WTC11 (cell line): ENCODE measurements around the gene SLC17A8.

Experiments
- E2F5 ChIP-seq: sonication (generic); formaldehyde crosslinking; IDR thresholded peaks from 2 replicates; pipeline ENCODE4 v1.8.1; 2022; ENCODE audit warnings: mild to moderate bottlenecking, moderate library complexity, missing genetic modification reagents
- ETV6 ChIP-seq: sonication (generic); formaldehyde crosslinking; IDR thresholded peaks from 2 replicates; pipeline ENCODE4 v1.8.1; 2022; ENCODE audit warnings: mild to moderate bottlenecking, missing genetic modification reagents
- FOXP1 ChIP-seq: sonication (generic); formaldehyde crosslinking; IDR thresholded peaks from 2 replicates; pipeline ENCODE4 v1.8.0; 2022; ENCODE audit warnings: missing genetic modification reagents, mild to moderate bottlenecking, moderate library complexity, borderline replicate concordance
- MAX ChIP-seq: sonication (generic); formaldehyde crosslinking; IDR thresholded peaks from 2 replicates; pipeline ENCODE4 v1.8.0; 2022; ENCODE audit warnings: mild to moderate bottlenecking, missing genetic modification reagents
- MXD4 ChIP-seq: fragments of 250-450 bp; sonication (Bioruptor Pico); IDR thresholded peaks from 2 replicates; pipeline ENCODE4 v1.8.0; 2021; ENCODE audit warnings: mild to moderate bottlenecking, moderate library complexity, borderline replicate concordance
- SMAD3 ChIP-seq: sonication (generic); formaldehyde crosslinking; IDR thresholded peaks from 2 replicates; pipeline ENCODE4 v1.8.0; 2022; ENCODE audit warnings: missing genetic modification reagents, mild to moderate bottlenecking, borderline replicate concordance
- TEAD4 ChIP-seq: sonication (generic); formaldehyde crosslinking; IDR thresholded peaks from 2 replicates; pipeline ENCODE4 v1.8.0; 2022; ENCODE audit warnings: mild to moderate bottlenecking, missing genetic modification reagents
- ZNF416 ChIP-seq: fragments of 250-450 bp; sonication (Bioruptor Pico); IDR thresholded peaks from 2 replicates; pipeline ENCODE4 v1.9.0; 2021; ENCODE audit warnings: mild to moderate bottlenecking, inconsistent platforms
- TF ChIP-seq, protein P1 (sequence below): fragments of 250-450 bp; sonication (Bioruptor Pico); conservative IDR thresholded peaks from 2 replicates; pipeline ENCODE4 v1.9.0; 2021; ENCODE audit warnings: mild to moderate bottlenecking
- TF ChIP-seq, protein P2 (sequence below): fragments of 200-600 bp; IDR thresholded peaks from 2 replicates; pipeline ENCODE4 v1.8.0; 2022; ENCODE audit warnings: antibody characterized with exemption
- TF ChIP-seq, protein P3 (sequence below): sonication (generic); formaldehyde crosslinking; IDR thresholded peaks from 2 replicates; pipeline ENCODE4 v1.8.1; 2023; ENCODE audit warnings: mild to moderate bottlenecking, missing genetic modification reagents, moderate library complexity
- TF ChIP-seq, protein P4 (sequence below): fragments of 250-450 bp; sonication (Bioruptor Pico); IDR thresholded peaks from 2 replicates; pipeline ENCODE4 v2.1.2; 2022; ENCODE audit warnings: mild to moderate bottlenecking, moderate library complexity

DNA sequence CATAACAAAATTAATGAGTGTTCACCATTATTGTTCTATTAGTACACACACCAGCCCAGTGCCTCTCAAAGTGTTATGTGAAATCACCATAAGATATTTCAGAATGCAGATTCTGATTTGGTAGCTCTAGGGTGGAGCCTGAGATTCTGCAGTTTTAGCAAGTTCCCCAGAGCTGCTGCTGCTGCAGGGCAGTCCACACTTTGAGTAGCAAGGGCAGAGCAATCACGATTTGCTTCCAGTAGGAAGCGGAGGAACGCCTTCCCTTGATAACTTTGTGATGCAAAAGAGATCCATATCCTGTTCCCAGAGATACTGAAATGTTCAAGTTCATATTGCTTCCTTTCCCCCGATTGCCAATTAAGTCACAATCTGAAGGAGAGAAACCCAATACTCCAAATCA lies 57.9 kb downstream of the SLC17A8 start:
- TF ChIP-seq, protein P1, sequence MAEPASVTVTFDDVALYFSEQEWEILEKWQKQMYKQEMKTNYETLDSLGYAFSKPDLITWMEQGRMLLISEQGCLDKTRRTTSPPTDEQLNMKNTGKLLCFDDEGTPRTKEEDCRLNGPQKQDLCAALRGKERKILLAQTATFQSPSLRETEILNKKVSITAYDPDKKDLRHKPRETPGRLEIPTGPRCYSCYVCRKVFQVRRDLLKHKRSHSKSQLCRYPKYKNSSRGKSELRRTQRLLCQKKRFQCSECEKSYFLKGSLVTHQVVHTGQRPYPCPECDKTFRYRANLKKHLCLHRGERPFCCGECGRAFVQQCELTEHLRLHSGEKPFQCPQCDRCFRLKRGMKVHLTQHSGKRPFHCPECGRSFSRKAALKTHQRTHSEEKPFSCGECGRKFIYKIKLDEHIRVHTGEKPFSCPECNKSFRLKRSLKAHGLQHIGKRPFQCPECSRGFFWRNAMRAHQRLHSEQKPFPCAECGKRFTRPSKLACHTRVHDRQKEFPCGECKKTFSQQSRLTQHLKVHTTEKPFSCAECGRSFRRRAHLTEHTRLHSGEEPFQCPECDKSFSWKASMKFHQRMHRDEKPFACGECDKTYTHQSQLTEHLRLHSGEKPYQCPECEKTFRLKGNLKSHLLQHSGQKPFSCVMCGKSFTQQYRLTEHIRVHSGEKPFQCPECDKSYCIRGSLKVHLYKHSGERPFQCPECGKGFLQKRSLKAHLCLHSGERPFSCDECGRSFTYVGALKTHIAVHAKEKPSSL, result no peak
- TF ChIP-seq E2F5 (CRISPR knock-in tag), result no peak
- TF ChIP-seq TEAD4 (CRISPR knock-in tag), result no peak
- no peak for TF ChIP-seq MAX
- TF ChIP-seq, protein P2, sequence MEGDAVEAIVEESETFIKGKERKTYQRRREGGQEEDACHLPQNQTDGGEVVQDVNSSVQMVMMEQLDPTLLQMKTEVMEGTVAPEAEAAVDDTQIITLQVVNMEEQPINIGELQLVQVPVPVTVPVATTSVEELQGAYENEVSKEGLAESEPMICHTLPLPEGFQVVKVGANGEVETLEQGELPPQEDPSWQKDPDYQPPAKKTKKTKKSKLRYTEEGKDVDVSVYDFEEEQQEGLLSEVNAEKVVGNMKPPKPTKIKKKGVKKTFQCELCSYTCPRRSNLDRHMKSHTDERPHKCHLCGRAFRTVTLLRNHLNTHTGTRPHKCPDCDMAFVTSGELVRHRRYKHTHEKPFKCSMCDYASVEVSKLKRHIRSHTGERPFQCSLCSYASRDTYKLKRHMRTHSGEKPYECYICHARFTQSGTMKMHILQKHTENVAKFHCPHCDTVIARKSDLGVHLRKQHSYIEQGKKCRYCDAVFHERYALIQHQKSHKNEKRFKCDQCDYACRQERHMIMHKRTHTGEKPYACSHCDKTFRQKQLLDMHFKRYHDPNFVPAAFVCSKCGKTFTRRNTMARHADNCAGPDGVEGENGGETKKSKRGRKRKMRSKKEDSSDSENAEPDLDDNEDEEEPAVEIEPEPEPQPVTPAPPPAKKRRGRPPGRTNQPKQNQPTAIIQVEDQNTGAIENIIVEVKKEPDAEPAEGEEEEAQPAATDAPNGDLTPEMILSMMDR, result no peak
- TF ChIP-seq SMAD3 (CRISPR knock-in tag), result no peak
- TF ChIP-seq FOXP1 (CRISPR knock-in tag), result no peak
- TF ChIP-seq, protein P3, sequence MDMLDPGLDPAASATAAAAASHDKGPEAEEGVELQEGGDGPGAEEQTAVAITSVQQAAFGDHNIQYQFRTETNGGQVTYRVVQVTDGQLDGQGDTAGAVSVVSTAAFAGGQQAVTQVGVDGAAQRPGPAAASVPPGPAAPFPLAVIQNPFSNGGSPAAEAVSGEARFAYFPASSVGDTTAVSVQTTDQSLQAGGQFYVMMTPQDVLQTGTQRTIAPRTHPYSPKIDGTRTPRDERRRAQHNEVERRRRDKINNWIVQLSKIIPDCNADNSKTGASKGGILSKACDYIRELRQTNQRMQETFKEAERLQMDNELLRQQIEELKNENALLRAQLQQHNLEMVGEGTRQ, result no peak
- TF ChIP-seq, protein P4, sequence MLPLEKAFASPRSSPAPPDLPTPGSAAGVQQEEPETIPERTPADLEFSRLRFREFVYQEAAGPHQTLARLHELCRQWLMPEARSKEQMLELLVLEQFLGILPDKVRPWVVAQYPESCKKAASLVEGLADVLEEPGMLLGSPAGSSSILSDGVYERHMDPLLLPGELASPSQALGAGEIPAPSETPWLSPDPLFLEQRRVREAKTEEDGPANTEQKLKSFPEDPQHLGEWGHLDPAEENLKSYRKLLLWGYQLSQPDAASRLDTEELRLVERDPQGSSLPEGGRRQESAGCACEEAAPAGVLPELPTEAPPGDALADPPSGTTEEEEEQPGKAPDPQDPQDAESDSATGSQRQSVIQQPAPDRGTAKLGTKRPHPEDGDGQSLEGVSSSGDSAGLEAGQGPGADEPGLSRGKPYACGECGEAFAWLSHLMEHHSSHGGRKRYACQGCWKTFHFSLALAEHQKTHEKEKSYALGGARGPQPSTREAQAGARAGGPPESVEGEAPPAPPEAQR (CRISPR knock-in tag), result no peak
- TF ChIP-seq MXD4, result no peak
- no peak for TF ChIP-seq ZNF416 (CRISPR knock-in tag)
- no peak for TF ChIP-seq ETV6 (CRISPR knock-in tag)
